ENCODE data around the gene UTP18. TPM values are rescaled to one million over a fixed set of nuclear protein-coding genes. Genes with fewer than 3 reads are reported as not detected.
"Not testable (repeated sequence)": the region's sequence is repeated elsewhere in the genome, so short reads cannot be mapped to it uniquely, and the experiment has no call there.

UTP18 gene
- 110 and 125 TPM in 2 replicates for total RNA-seq (2014; rRNA removed; shearing (Covaris generic))
- 50.8 and 69.3 TPM in 2 replicates for polyA plus RNA-seq (2015; cell fraction: cytosol; rRNA removed)
- polyA plus RNA-seq (2015; cell fraction: nucleus; rRNA removed) = 45.1 and 77.1 TPM in 2 replicates

DNA sequence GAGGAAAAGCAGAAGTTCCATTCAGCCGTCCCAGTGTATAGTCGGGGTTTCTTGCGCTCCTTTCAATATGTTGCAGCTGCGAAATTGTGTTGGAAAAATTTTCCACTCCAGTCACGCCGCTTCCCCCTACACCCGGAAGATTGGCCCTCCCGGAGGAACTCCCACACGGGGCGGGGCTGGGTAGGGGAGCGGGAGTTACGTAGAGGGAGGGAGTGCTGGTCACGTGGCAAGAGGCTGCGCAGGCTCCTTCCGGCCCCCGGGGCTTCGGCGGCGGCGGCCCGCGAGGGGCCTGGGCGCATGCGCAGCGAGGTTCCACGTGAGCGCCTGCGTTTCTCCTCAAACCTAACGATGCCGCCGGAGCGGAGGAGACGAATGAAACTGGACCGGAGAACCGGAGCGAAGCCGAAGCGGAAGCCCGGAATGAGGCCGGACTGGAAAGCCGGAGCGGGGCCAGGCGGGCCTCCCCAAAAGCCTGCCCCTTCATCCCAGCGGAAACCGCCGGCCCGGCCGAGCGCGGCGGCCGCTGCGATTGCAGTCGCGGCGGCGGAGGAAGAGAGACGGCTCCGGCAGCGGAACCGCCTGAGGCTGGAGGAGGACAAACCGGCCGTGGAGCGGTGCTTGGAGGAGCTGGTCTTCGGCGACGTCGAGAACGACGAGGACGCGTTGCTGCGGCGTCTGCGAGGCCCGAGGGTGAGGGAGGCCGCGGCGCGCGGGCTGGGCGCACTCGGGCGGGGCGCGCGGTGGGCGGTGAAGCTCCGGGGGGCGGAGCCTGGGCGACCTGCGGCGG lies at the start of gene UTP18:
TSS of gene UTP18 (plus strand) at position 310 of the 787 bp plus-strand sequence. CDS start at position 349, 39 bp downstream.
- in situ Hi-C loops (cut with HindIII; ENCODE audit: low pct_unique_long_range_greater_than_20kb, low sequenced_read_pairs) = no loop called here

DNA sequence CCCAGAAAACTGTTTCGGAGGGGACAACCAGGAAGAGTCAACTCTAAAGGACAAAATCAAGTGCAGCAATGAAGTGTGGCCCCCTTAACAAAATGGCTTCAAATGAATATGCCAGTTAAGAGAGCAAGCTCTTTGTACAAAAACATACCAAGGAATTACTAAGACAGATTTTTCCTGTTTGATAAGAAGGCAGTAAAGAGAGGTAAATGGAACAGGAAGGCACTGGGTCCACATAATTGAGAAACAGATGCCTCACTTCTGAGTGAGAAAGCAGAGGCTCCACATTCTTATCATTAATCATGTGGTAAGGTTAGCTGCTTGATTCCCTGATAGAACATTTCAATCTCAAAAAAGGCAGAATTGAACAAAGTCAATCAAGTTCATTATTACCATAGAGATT lies 45.4 kb upstream of the UTP18 start:
- DNase-seq (ENCODE audit: low read depth, low spot score) = no peak
- in situ Hi-C loops (cut with HindIII; ENCODE audit: low pct_unique_long_range_greater_than_20kb, low sequenced_read_pairs) = no loop called here

More for the DNA sequence above, at the start of gene UTP18:
- DNase-seq (ENCODE audit: low read depth, low spot score) = peak; percentile 97

DNA sequence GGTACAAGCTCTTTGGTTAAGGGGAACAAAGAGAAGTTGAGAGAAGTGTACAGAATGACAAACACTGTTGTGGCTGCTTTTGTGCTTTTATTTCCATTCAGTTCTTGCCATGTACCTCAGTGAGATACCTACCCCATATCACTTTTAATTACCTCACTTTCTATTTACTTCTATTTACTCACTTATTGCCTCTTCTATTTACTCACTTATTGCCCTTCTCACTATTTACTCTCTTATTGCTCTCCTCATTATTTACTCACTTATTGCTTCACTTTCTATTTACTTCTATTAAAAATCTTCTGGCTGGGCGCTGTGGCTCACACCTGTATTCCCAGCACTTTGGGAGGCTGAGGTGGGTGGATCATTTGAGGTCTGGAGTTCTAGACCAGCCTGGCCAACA lies 42.4 kb upstream of the UTP18 start:
- DNase-seq (ENCODE audit: low read depth, low spot score) = no peak

DNA sequence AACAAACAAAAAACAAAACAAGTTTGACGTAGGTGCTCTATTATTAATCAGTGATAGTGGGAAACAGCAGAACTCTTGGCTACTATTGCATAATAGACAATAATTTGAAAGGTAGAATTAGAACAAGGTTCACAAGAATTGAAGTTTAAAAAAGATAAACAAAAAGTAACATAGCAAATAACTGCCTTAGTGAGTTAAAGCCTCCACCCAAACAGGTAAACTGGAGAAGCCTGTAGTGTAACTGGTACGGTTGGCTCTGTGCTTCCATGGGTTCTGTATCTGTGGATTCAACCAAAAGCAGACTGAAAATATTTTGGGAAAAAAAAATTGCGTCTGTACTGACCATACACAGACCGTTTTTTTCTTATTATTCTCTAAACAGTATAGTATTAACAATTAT lies 39.0 kb upstream of the UTP18 start:
- no peak for DNase-seq (ENCODE audit: low read depth, low spot score)
- in situ Hi-C loops (cut with HindIII; ENCODE audit: low pct_unique_long_range_greater_than_20kb, low sequenced_read_pairs) = no loop called here

More for the DNA sequence above, 42.4 kb upstream of the UTP18 start:
- in situ Hi-C loops (cut with HindIII; ENCODE audit: low pct_unique_long_range_greater_than_20kb, low sequenced_read_pairs) = no loop called here

DNA sequence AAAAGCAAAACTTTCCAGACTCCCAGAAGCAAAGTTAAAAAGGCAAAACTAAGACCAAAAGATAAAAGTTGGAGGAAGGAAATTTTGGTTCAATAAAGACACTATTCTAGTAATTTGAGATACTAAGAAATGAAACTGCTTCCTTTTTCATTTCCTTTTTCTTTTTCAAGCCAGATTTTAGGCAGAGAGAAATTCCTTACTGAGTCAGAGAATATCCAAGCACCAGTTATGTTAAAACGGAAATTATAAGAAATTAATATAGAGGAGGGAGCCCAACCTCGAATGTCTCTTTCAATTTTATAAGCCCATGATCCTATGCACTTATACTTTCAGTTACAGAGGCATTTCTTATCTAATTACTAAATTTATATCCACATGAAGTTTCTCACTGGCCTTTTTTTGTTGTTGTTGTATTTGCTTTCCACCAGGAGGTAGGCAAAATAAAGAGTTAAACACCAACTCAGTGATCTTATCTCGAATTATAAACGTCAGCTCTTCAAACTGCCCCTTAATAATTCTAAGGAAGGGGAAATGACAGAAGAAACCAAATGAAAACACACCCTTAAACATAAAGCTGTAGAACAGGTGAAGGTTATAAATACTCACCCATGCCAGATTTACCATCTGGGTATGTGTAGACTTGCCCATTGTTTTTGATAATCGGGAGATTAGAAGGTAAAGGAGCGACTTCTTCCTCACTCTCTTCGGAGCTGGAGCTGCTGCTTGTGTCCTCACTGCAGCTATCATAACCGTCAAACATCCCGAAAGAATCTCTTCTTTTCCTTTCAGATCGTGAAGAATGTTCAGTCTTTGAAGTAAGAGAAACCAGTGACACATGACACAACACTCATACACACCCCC lies 35.7 kb upstream of the UTP18 start:
- no peak for DNase-seq (ENCODE audit: low read depth, low spot score)
- in situ Hi-C loops (cut with HindIII; ENCODE audit: low pct_unique_long_range_greater_than_20kb, low sequenced_read_pairs) = no loop called here

DNA sequence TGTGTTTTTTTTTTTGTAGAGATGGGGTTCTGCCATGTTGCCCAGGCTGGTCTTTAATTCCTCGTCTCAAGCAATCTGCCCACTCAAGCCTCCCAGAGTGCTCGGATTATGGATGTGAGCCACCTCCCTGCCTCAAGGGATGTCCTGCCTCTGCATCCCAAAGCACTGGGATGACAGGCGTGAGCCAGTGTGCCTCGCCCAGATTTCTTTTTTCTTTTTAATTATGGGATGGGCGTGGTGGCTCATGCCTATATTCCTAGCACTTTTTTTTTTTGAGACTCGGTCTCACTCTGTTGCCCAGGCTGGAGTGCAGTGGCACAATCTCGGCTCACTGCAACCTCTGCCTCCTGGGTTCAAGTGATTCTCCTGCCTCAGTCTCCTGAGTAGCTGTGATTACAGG lies 34.8 kb upstream of the UTP18 start:
- DNase-seq (ENCODE audit: low read depth, low spot score); in situ Hi-C loops (cut with HindIII; ENCODE audit: low pct_unique_long_range_greater_than_20kb, low sequenced_read_pairs): not testable (repeated sequence)

DNA sequence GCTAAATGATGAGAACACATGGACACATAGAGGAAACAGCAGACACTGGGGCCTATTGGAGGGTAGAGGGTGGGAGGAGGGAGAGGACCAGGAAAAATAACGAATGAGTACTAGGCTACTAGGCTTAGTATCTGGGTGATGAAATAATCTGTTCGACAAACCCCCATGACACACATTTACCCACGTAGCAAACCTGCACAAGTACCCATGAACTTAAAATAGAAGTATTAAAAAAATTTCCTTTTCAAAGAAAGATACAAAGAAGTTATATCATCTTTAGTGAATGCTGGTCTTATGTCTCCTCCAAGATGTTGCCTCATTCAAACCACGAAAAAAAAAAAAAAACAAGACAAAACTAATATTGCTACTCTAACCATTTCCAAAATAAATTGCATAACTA lies 32.2 kb upstream of the UTP18 start:
- DNase-seq (ENCODE audit: low read depth, low spot score) = no peak

DNA sequence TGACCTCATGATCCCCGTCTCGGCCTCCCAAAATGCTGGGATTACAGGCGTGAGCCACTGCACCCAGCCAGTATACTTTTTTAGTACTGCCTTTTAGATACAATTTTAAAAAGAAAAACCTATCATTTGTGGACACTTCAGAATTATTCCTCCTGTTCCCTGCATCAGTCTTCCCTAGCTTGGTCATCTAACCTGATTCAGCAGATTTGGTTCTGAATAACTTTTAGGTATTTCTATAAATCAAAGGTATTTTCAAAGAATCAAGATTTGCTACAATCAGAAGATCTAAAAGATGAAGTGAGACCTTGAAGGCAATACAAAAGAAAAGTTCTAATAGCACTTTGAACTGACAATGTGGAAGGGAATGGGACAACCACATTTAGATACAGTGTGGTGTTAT lies 30.5 kb upstream of the UTP18 start:
- in situ Hi-C loops (cut with HindIII; ENCODE audit: low pct_unique_long_range_greater_than_20kb, low sequenced_read_pairs) = no loop called here
- DNase-seq (ENCODE audit: low read depth, low spot score) = no peak

More for the DNA sequence above, 32.2 kb upstream of the UTP18 start:
- in situ Hi-C loops (cut with HindIII; ENCODE audit: low pct_unique_long_range_greater_than_20kb, low sequenced_read_pairs) = no loop called here

DNA sequence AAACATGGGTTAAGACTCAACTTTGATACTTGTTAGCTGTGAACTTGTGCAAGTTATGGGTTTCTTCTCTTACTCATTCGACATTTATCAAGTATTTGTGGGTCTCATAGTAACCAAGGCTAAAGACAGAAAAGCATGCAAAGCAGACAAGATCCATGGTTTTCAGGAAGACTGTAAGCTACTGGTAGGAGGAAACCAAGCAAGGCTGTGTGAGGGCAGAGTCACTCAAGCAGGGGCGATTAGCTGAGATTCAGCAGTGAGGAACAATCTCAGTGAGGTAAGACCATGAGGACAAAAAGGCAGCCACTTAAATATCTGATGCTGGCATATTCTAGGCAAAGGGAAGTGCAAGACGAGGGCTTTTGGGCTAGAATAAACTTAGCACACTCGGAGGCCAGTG lies 30.0 kb upstream of the UTP18 start:
- DNase-seq (ENCODE audit: low read depth, low spot score) = no peak
- in situ Hi-C loops (cut with HindIII; ENCODE audit: low pct_unique_long_range_greater_than_20kb, low sequenced_read_pairs) = no loop called here

DNA sequence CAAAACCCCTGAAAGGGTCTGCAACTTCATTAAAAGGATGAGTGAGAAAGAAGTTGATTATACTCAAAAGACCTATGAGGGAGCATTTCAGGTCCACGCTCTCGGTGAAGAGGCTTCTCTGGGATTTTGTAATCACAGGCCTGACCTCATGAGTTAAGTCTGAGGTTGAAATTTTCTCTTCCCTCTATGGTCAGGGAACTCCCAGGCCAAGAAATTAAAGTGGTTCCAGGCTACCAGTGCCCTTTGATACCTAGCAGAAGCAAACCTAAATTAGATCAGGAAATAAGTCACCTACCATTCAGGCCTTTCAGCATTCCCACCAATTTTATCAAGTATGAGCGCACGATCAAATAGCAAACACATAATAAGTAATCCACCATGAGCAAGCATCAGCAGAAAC lies 28.3 kb upstream of the UTP18 start:
- in situ Hi-C loops (cut with HindIII; ENCODE audit: low pct_unique_long_range_greater_than_20kb, low sequenced_read_pairs) = no loop called here
- no peak for DNase-seq (ENCODE audit: low read depth, low spot score)

DNA sequence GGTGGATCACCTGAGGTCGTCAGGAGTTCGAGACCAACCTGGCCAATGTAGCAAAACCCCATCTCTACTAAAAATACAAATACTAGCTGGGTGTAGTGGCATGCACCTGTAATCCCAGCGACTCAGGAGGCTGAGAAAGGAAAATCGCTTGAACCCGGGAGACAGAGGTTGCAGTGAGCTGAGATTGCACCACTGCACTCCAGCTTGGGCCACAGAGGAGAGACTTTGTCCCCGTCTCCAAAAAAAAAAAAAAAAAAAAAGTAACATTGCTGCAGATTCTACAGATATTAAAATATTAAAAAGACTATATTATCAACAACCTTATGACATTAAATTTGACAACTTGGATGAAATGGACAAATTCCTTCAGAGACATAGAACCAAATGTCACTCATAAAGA lies 26.2 kb upstream of the UTP18 start:
- in situ Hi-C loops (cut with HindIII; ENCODE audit: low pct_unique_long_range_greater_than_20kb, low sequenced_read_pairs) = no loop called here
- DNase-seq (ENCODE audit: low read depth, low spot score) = no peak

DNA sequence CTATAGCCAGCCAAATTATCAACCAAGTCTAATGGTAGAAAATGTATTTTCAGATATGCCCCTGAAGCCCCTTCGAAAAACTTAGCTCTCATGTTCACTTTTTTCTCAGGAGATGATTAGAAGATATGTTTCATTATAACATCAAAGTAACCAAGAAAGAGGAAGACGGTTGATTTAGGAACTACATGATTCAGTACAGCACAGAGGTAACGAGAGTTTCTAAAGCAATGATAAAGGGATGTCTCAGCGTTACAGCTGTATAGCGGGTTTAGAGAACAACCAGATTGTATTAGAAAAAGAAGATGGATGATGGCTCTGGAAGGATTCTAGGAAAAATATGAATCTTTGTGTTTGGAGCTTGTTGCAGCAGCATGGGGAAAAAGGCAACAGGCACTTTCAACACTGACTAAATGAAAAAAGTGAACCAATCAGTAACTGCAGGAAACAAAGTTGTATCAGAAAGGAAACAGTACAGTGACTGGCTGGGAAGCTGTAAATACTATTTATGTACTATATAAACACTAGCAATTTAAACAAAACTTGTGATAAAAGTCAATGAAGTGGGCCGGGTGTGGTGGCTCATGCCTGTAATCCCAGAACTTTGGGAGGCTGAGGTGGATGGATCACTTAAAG lies 22.0 kb upstream of the UTP18 start:
- in situ Hi-C loops (cut with HindIII; ENCODE audit: low pct_unique_long_range_greater_than_20kb, low sequenced_read_pairs) = no loop called here
- no peak for DNase-seq (ENCODE audit: low read depth, low spot score)

DNA sequence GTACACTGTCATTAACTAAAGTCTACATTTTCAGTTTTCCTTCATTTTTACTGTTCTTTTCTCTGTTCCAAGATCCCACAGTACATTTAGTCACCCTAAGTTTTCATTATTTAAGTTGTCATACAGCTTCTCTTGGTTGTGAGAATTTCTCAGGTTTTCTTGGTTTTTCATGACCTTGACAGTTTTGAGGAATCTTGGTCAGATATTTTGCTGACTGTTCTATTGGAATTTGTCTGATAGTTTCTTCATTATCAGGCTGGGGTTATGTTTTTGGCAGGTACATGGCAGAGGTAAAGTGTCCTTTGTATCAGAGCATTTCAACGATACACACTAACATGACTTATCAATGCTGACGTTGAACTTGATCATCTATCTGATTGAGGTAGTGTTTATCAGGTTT lies 20.1 kb upstream of the UTP18 start:
- in situ Hi-C loops (cut with HindIII; ENCODE audit: low pct_unique_long_range_greater_than_20kb, low sequenced_read_pairs) = no loop called here
- DNase-seq (ENCODE audit: low read depth, low spot score) = no peak

DNA sequence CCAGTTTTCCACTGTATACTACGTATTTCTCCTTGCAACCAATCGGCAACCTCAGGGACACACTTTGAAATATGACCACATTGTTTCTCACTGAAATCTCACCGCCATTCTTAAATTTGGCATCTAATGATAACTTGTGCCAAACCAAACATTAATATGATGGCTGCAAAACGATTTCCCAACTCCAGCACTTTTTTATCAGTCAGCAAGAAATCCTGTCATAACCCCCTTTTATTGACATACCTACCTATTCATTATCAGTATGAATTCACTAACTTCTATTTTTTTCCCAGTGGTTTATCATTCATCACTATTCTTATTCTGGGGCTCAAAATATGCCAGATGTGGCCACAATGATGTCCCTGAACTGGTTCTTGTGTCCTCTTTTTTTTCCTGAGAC lies 16.3 kb upstream of the UTP18 start:
- in situ Hi-C loops (cut with HindIII; ENCODE audit: low pct_unique_long_range_greater_than_20kb, low sequenced_read_pairs) = no loop called here
- DNase-seq (ENCODE audit: low read depth, low spot score) = no peak

DNA sequence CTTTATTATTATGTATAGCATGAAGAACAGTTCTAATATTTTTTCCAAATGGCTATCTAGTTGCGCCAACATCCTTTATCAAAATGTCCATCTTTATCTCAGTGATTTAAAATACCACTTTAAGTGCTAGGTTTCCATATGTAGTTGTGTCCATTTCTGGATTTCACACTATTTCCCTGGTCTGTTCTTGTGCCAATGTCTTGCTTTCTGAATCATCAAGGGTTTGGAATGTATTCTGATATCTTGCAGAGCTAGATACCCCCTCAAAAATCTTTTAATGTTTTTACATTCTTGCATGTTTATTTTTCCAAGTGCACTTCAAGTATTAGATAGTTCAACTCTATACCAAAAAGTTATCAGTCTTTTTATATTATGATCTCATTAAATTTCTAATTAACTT lies 14.8 kb upstream of the UTP18 start:
- no peak for DNase-seq (ENCODE audit: low read depth, low spot score)
- in situ Hi-C loops (cut with HindIII; ENCODE audit: low pct_unique_long_range_greater_than_20kb, low sequenced_read_pairs) = no loop called here

DNA sequence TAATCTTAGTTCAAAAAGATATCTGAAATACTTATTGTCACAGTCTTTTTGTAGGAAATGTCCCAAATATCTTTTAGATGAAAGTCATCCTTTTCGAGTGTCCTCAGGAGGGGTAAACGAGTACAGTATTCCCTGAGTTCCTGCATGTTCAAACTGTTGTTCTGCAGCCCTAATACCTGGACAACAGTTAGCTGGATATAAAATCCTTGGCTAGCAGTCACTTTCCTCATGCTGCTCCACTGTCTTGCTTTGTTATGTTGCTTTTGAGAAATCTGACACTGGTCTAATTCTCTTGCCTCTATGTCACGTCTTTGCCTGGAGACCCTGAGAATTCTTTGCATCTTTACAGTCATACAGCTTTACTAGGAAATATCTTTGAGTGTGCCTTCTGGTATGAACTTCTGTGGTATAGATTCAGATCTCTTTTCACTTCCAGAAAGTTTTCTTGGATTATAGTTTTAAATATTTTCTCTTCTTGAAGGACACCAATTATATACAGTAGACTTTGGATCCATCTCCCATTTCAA lies 10.0 kb upstream of the UTP18 start:
- in situ Hi-C loops (cut with HindIII; ENCODE audit: low pct_unique_long_range_greater_than_20kb, low sequenced_read_pairs) = no loop called here
- no peak for DNase-seq (ENCODE audit: low read depth, low spot score)

DNA sequence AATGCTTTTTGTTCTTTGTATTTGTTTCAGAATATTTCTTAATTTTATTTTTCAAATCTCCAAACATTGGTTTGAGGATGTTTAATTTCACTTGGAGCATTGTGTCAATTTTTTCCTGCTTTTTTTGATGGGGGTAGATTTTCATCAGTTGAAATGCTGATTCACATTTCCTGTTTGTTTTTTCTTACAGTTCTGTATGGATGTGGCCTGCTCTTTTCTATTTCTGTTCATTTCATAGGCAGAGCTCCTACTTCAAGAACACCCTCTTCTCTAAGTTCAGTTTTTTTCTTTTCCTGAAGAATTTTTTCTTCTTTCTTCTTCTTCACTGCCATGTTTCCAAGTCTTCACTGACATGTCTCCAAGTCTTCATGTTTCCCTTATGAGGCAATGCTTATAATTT lies 9.3 kb upstream of the UTP18 start:
- in situ Hi-C loops (cut with HindIII; ENCODE audit: low pct_unique_long_range_greater_than_20kb, low sequenced_read_pairs) = no loop called here
- no peak for DNase-seq (ENCODE audit: low read depth, low spot score)

DNA sequence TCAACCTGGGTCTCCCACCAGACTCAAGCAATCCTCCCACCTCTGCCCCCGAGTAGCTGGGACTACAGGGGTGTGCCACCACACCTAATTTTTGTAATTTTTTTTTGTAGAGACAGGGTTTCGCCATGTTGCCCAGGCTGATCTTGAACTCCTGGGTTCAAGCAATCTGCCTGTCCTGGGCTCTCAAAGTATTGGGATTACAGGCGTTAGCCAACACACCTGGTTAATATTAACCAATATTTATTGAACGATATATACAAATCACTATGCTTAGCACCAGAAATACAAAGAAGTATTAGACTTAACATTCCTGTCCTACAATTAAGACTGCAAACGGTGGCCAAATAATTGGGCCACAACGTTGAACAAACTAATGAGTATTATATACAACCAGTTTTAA lies 4.7 kb upstream of the UTP18 start:
- DNase-seq (ENCODE audit: low read depth, low spot score) = no peak
- in situ Hi-C loops (cut with HindIII; ENCODE audit: low pct_unique_long_range_greater_than_20kb, low sequenced_read_pairs) = no loop called here

All from SK-MEL-5 (cell line).